Spleen (tissue), 7 donors: ENCODE measurements around the gene ANKRD35.

Source experiments
- POLR2A ChIP-seq, 3 donors: fragments of 450-650 bp; IDR thresholded peaks; one replicate each; pipeline ENCODE4 v1.5.1; 2017; ENCODE audit warnings: antibody characterized with exemption in 3 of 3, mild to moderate bottlenecking in 1 of 3
- POLR2AphosphoS5 ChIP-seq, 3 donors: sonication (generic); formaldehyde crosslinking; IDR thresholded peaks; one replicate each; pipeline ENCODE4 v1.5.1; 2017; ENCODE audit warnings: antibody characterized with exemption in 3 of 3
- TF ChIP-seq, protein P1 (sequence below), 11 experiments: fragments of 200-600 bp in 7 of 11; fragments of 450-650 bp in 4 of 11; sonication (generic) in 4 of 11; IDR thresholded peaks in 8 of 11; conservative IDR thresholded peaks in 3 of 11; 1 replicate in 7 of 11; 2 replicates in 4 of 11; pipeline versions ENCODE4 v1.4.0 to v1.8.0; 2016 to 2021; ENCODE audit warnings: antibody characterized with exemption in 11 of 11, inconsistent platforms in 4 of 11, mild to moderate bottlenecking in 1 of 11
- donor health status: DM: no; HTN: no; CAD: no; lungs with moderate emphysema.
- donor health status: DM: no; HTN: no; CAD: no.
- donor health status: DM: no; HTN: no; CAD: no.

DNA sequence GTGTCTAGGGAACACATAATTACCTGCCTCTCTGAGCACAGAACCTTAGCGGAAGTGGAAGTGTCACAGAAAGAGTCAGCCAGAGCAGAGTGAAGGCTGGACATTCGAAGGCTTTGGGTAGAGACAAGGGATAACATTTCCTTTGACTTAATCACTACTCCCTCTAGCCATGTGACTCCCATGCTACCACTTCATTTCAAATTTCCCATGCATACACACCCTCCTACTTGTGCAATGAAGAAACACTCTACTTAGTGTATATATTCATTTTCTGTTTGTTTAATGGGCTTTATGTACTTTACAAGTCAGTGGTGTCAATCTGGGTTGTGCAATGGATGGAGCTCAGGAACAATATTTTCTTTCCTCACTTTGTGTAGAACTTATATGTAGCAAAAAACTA, 6.9 kb downstream of the ANKRD35 start:
- TF ChIP-seq, protein P1, sequence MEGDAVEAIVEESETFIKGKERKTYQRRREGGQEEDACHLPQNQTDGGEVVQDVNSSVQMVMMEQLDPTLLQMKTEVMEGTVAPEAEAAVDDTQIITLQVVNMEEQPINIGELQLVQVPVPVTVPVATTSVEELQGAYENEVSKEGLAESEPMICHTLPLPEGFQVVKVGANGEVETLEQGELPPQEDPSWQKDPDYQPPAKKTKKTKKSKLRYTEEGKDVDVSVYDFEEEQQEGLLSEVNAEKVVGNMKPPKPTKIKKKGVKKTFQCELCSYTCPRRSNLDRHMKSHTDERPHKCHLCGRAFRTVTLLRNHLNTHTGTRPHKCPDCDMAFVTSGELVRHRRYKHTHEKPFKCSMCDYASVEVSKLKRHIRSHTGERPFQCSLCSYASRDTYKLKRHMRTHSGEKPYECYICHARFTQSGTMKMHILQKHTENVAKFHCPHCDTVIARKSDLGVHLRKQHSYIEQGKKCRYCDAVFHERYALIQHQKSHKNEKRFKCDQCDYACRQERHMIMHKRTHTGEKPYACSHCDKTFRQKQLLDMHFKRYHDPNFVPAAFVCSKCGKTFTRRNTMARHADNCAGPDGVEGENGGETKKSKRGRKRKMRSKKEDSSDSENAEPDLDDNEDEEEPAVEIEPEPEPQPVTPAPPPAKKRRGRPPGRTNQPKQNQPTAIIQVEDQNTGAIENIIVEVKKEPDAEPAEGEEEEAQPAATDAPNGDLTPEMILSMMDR (IDR thresholded peaks at IDR 0.05 in 8 of 11, conservative IDR thresholded peaks at IDR 0.05 in 3 of 11) = no peak
- TF ChIP-seq POLR2A (IDR thresholded peaks at IDR 0.05) (no peak), POLR2AphosphoS5 (IDR thresholded peaks at IDR 0.05) (no peak)
